ENCODE measurements around the gene RSPRY1. TPM values are rescaled to one million over a fixed set of nuclear protein-coding genes. Genes with fewer than 3 reads are reported as not detected.

RSPRY1 gene
- total RNA-seq, 1 experiment from 2014 or later: 24.9 TPM

DNA sequence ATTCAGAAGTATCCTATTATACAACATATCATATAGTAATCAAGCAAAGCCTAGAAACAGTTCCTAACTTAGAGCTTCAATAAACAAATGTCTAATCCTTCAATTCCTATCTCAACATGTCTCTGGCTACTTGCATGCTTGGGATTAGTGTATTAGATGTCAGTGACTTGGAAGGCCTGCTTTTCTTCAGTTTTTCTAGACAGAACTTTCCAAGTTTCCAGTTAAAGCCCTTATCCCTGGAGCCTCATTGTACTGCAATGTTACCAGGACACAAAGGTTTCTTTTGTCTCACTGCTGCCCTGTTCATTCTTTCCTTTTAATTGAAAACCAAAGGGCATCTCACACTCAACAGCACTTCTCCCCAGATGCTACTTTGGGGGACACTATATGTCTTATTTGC, 16.8 kb upstream of the RSPRY1 start:
- H3K9ac ChIP-seq (ENCODE audit: low read length): no peak overlapping the region
- intact Hi-C loops (cut with micrococcal nuclease): loop anchor here (1.0 to 2.0 kb wide), 3 partner anchors 85 to 377 kb away; no protein-coding TSS in a partner anchor
- ChIA-PET POLR2A (no interaction called here), CTCF (interaction anchor here (2.0 kb wide), 1 partner anchor 76 kb away, joined by 6 read pairs; the partner anchor contains the start of gene CPNE2), RAD21 (ENCODE audit: low non-redundant PET in 1 of 2, low total read pairs in 2 of 2, uncharacterized antibody in 2 of 2, unreplicated experiment in 2 of 2) (no interaction called here)
- ATAC-seq (no peak), DNase-seq (ENCODE audit: low read depth, low spot score) (no peak)
- no peaks in the 10 kb centered on the region for H4K20me1 ChIP-seq (ENCODE audit: insufficient read depth)
- H3K79me2 ChIP-seq (ENCODE audit: insufficient read depth, low read length): no peaks in the 10 kb centered on the region
- no peaks in the 10 kb centered on the region for H3K4me1 ChIP-seq (ENCODE audit: control insufficient read depth in 1 of 2, insufficient read depth in 2 of 2, low read length in 2 of 2)
- no TSS peak for BruUV-seq (replicated peaks)
- no peaks in the 10 kb centered on the region for H3K9me2 ChIP-seq (ENCODE audit: insufficient read depth)
- no peaks in the 10 kb centered on the region for H3K9me3 ChIP-seq (ENCODE audit: control insufficient read depth in 1 of 2, insufficient read depth in 1 of 2, low read depth in 1 of 2, low read length in 2 of 2)
- H3K36me3 ChIP-seq (ENCODE audit: control insufficient read depth in 1 of 2, insufficient read depth in 2 of 2, low read length in 2 of 2): peaks cover 25 to 51% of the 10 kb centered on the region in 2 experiments
- H2AFZ ChIP-seq (ENCODE audit: low read depth, low read length, poor library complexity, severe bottlenecking): no peak overlapping the region
- no peak overlapping the region for H3K27ac ChIP-seq (ENCODE audit: low read depth, low read length)
- no peak overlapping the region for H3K4me3 ChIP-seq (replicated peaks in 1 of 2; ENCODE audit: low read depth in 1 of 2, low read length in 2 of 2)
- H3K4me2 ChIP-seq (ENCODE audit: low read length): no peak overlapping the region
- TF ChIP-seq EZH2phosphoT487 (IDR thresholded peaks at IDR 0.05; ENCODE audit: borderline replicate concordance) (no peak), ELF1 (IDR thresholded peaks at IDR 0.05; ENCODE audit: borderline replicate concordance, low read depth) (no peak), SP1 (IDR thresholded peaks at IDR 0.05; ENCODE audit: low read depth) (no peak), CBX3 (IDR thresholded peaks at IDR 0.05; ENCODE audit: low read depth) (no peak), JUND (IDR thresholded peaks at IDR 0.05) (no peak)
- TF ChIP-seq, protein P1, sequence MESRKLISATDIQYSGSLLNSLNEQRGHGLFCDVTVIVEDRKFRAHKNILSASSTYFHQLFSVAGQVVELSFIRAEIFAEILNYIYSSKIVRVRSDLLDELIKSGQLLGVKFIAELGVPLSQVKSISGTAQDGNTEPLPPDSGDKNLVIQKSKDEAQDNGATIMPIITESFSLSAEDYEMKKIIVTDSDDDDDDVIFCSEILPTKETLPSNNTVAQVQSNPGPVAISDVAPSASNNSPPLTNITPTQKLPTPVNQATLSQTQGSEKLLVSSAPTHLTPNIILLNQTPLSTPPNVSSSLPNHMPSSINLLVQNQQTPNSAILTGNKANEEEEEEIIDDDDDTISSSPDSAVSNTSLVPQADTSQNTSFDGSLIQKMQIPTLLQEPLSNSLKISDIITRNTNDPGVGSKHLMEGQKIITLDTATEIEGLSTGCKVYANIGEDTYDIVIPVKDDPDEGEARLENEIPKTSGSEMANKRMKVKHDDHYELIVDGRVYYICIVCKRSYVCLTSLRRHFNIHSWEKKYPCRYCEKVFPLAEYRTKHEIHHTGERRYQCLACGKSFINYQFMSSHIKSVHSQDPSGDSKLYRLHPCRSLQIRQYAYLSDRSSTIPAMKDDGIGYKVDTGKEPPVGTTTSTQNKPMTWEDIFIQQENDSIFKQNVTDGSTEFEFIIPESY (IDR thresholded peaks at IDR 0.05; ENCODE audit: extremely low read depth, insufficient replicate concordance, low read length): no peak
- H3K27me3 ChIP-seq (ENCODE audit: insufficient read depth, low read length): no peaks in the 10 kb centered on the region

DNA sequence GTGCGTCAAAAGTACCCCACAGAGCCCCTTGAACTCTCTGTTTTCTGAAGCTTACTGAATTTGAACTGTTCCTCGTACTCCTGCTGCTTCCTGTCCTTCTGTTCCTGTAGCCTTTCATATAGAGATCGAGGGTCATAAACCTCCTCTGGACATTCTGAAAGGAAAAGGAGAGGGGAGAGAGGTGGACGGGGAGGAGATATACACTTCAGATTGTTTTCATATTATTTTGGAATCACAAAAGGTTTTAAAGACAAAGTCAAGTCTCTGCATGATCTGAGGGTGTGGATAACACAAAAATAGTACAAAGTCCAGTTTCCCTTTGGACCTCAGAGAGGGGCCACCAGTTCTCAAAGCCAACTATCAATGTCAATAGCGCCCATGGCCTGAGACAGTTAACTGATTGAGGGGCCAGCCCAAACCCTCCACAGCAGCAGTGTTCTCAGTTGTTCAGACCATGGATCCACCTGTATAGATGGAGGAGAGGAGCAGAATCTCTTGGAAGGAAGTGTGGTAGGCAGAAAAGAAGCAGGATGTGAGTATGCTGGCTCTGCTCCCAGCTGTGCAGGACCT, 13.3 kb upstream of the RSPRY1 start:
- ATAC-seq (no peak), DNase-seq (ENCODE audit: low read depth, low spot score) (no peak)
- H3K4me2 ChIP-seq (ENCODE audit: low read length): no peak overlapping the region
- TF ChIP-seq ELF1 (IDR thresholded peaks at IDR 0.05; ENCODE audit: borderline replicate concordance, low read depth): no peak
- TF ChIP-seq YY1 (IDR thresholded peaks at IDR 0.05; ENCODE audit: extremely low read depth, insufficient replicate concordance, low read depth, low read length): no peak
- TF ChIP-seq SP1 (IDR thresholded peaks at IDR 0.05; ENCODE audit: low read depth): no peak
- TF ChIP-seq EZH2phosphoT487 (IDR thresholded peaks at IDR 0.05; ENCODE audit: borderline replicate concordance): no peak
- H3K79me2 ChIP-seq (ENCODE audit: insufficient read depth, low read length): no peaks in the 10 kb centered on the region; the same call in 1 of the 2 replicates
- no peak overlapping the region for H3K27ac ChIP-seq (ENCODE audit: low read depth, low read length)
- H3K9ac ChIP-seq (ENCODE audit: low read length): no peak overlapping the region
- ChIA-PET CTCF (no interaction called here), POLR2A (no interaction called here), RAD21 (ENCODE audit: low non-redundant PET in 1 of 2, low total read pairs in 2 of 2, uncharacterized antibody in 2 of 2, unreplicated experiment in 2 of 2) (no interaction called here)
- H3K4me1 ChIP-seq (ENCODE audit: control insufficient read depth in 1 of 2, insufficient read depth in 2 of 2, low read length in 2 of 2): no peaks in the 10 kb centered on the region
- intact Hi-C loops (cut with micrococcal nuclease): no loop called here
- H3K27me3 ChIP-seq (ENCODE audit: insufficient read depth, low read length): no peaks in the 10 kb centered on the region
- no peak overlapping the region for H2AFZ ChIP-seq (ENCODE audit: low read depth, low read length, poor library complexity, severe bottlenecking)
- no peaks in the 10 kb centered on the region for H3K9me2 ChIP-seq (ENCODE audit: insufficient read depth)
- H3K36me3 ChIP-seq (ENCODE audit: control insufficient read depth in 1 of 2, insufficient read depth in 2 of 2, low read length in 2 of 2): peaks cover 6 to 29% of the 10 kb centered on the region in 2 experiments; a peak in 2 of 4 replicates
- BruUV-seq (replicated peaks): no TSS peak
- no peaks in the 10 kb centered on the region for H4K20me1 ChIP-seq (ENCODE audit: insufficient read depth)
- no peak overlapping the region for H3K4me3 ChIP-seq (replicated peaks in 1 of 2; ENCODE audit: low read depth in 1 of 2, low read length in 2 of 2)
- no peaks in the 10 kb centered on the region for H3K9me3 ChIP-seq (ENCODE audit: control insufficient read depth in 1 of 2, insufficient read depth in 1 of 2, low read depth in 1 of 2, low read length in 2 of 2)

Measured in HCT116 (cell line).